GM19351 (cell line): Measurements from ENCODE around the gene NDST1.

Experiments
- ATAC-seq: cut with Tn5 transposase; IDR thresholded peaks from one replicate; pipeline ENCODE4 v1.9.1; 2021; ENCODE audit warnings: mild to moderate bottlenecking, moderate library complexity; ENCODE audit not compliant: unreplicated experiment

NDST1 gene

DNA sequence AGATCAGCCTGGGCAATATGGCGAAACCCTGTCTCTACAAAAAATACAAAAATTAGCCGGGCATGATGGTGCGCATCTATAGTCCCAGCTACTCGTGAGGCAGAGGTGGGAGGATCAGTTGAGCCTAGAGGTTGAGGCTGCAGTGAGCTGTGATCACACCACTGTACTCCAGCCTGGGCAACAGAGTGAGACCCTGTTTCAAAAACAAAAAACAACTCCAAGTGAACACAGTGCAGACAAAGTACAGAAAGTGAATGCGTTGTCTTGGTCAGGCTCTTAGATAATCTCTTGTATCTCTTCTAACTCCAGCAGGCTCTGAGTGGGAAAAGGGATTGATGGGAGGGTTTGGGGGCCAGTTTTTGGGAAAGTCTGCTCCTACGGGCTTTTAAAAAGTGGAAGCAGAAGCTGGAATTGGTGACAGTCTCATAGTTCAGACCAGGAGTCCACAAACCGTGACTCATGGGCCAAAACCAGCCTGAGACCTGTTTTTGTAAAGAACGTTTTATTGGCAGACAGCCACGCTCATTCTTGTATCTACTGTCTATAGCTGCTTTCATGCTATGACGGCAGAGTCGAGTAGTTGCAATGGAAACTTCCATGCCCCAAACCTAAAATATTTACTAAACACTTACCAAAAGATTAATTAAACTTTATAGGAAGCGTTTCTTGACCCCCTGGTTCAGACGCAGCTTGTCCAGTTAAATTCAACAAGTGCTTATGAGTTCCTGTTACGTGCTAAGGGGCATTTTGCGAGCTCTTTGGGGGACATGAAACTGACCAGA is 32.9 kb downstream of the NDST1 start:
- no peak for ATAC-seq

DNA sequence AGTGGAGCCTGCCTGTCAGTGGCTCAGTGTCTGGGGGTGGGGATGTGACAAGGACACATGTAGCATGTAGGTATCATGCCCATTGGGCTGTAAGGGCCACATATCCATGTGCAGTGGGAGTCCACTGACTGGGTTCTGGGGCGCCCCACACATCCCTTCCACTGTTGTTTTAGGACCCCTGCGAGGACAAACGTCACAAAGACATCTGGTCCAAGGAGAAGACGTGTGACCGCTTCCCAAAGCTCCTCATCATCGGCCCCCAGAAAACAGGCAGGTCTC is 33.4 kb downstream of the NDST1 start:
- no peak for ATAC-seq

DNA sequence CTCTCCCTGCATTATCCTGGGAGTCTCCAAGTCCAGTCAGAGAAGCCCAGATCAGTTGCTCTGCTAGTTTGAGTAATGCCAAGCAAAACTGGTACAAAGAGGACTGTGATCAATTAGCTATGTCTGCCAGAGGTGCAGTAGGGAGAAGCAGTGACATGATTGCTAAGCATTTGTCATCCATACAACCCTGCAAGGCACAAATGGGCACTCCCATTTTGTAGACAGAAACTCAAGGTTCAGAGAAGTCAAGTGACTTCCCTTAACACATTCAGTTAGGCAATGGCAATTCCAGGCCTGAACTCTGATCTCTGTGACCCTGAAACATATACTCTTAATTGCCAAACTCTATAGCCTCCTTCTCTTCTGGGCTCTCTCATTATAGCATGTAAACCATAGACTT is 34.0 kb downstream of the NDST1 start:
- no peak for ATAC-seq

DNA sequence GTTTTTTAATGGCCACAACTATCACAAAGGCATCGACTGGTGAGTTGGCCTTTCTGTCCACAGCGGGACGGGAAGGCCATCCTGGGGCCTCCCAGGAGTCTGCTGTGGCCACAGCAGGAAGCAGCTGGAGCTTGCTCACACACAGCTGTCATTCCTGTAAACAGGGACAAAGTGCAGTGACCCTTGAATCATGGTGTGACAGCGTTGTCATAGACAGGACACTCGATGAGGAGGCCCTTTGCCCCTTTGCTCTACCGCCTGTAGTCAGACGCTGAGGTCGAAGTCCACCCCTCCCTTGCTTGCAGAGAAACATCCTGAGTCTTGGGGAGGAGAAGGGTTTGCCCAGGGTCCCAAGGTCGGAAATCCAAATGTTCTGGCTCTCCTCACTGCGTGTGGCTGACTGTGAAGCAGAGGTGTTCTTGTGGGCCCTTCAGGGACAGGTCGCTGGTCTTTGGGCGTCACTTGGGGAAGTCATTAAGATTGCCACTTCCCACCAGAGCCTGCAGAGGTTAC is 35.1 kb downstream of the NDST1 start:
- ATAC-seq: no peak

DNA sequence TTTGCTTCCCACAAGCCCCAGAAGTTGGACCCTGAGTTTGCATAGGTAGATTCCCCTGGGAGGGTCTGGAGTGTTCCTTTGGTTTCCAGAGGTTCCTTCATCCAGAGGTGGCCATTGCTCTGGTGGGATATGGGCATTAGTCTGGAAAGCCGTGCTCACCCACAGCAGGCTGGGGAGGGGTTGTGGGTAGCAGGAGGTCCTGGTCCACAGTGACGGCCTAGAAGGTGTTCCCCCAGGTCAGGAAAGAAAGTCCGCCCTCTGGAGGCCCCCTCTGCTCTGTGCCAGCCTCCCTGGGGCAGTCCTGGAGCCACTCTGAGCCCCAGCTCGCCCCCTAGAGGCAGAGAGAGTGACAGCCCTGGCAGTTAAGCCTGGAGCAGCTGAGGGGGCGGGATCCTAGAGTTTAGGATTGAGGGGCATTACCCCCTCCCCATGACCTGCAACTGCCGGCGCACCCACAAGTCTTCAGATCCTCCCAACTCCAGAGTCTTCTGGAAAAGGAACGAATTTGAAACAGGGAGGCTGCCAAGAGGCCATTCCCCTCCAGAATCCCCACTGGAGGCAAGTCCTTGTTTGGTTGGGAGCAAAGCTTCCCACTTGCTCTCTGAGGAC is 36.8 kb downstream of the NDST1 start:
- peak; percentile 99 for ATAC-seq

DNA sequence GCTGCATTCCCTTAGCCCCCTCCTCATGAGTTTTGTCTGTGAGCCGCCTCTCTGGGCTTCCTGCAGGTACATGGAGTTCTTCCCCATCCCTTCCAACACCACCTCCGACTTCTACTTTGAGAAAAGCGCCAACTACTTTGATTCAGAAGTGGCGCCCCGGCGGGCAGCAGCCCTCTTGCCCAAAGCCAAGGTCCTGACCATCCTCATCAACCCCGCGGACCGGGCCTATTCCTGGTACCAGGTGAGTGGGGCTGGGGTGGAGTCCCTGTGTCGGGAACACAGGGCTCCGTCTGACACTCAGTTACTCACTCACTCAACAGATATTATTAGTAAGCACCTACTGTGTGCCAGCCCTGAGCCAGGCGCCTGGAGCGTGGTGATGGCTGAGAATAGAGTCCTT is 37.3 kb downstream of the NDST1 start:
- no peak for ATAC-seq

DNA sequence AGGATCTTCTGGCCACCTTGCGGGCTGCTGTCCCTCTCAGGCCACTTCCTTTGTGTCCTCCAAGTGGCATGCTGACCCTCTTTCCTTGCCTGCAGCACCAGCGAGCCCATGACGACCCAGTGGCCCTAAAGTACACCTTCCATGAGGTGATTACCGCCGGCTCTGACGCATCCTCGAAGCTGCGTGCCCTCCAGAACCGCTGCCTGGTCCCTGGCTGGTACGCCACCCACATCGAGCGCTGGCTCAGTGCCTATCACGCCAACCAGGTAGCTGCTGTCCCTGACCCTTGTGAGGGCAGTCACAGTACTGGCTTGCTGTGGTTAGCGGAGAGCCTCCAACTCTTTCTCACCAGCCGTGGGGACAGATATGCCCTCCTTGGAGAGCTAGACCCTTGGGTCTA is 40.2 kb downstream of the NDST1 start:
- ATAC-seq: no peak

DNA sequence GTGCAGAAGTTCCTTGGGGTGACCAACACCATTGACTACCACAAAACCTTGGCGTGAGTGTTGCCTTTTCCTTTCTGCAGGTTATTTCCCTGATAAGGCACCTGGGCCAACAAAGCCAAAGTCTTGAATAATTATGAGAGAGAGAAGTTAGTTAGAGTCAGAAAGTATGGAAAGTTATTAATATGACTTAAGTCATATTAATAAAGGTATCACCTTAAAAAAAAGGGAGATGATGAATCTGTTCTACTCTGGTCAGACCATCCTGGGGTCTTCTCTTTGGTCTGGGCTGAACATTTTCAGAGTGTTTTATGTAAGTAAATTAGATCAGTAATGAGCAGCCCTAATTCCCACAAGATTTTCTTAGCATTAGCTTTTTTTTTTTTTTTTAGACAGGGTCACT is 41.8 kb downstream of the NDST1 start:
- ATAC-seq: no peak

DNA sequence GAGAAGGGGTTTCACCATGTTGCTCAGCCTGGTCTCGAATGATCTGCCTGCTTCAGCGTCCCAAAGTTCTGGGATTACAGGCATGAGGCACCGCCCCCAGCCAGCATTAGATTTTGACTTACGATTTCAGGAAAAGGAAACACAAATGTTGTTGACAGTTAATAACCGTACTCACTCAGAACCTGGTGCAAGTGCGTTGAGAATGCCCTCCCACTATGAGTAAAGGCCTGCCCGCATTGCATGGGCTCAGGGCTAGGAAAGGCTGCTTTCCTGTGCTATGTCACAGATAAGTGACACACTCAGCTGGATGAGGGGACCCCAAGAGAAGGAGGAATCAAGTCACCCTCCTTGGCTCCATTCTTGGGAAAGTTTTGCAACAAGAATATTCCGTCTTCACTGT is 42.4 kb downstream of the NDST1 start:
- ATAC-seq: no peak

DNA sequence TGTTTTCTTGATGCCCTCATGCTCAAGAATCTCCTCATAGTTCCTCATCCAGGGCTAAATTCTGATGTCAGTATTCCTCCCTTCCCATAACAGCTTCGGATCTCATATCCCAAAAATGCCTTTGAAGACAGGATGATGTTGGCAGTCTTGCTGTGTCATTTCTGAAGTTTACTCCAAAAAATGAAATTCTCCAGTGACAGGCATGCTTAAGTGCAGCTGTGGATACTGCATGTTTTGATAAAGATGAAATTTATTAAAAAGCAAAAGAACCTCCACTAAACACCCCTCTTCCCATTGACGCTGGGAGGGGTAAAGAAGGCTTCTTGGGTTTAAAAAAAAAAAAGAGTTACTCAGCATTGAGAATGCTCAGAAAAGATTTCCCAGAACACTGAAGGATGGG is 43.1 kb downstream of the NDST1 start:
- ATAC-seq: no peak

DNA sequence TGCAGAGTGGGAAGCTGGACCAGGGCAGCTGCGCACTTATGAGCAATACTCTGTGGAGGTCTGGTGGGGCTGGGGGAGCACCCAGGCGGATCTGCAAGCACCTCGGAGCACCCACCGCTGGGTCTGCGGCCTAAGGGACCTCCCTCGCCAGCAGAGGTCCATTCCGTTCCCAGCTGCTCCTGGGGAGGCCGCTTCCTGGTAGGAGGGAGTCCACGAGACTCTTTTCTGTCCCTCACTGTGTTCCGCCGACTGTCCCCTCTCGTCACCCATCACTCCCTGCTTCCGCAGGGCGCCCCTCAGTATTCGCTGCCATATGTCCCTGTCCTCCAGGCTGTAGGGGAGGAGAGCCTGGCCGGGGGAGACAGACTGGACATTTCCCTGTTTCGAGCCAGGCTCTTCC is 45.5 kb downstream of the NDST1 start:
- no peak for ATAC-seq

DNA sequence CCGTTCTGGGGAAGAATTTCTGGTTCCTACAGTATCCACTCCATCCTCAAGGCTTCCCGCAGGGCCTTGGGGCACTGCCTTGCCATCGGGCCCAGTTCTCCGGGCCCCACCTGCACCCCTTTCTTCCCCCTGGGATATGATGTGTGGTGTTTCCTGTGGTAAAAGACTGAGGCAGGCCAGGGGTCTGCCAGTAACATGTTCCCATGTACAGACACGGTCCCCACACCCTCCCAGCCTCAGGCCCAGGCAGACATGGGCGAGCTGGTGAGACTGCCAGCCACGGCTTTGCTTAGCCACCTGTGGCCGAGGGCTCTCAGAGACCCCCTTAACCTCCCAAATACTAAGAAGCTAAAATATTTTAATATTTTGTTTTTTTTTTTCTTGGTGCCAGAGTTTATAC is 46.0 kb downstream of the NDST1 start:
- no peak for ATAC-seq

DNA sequence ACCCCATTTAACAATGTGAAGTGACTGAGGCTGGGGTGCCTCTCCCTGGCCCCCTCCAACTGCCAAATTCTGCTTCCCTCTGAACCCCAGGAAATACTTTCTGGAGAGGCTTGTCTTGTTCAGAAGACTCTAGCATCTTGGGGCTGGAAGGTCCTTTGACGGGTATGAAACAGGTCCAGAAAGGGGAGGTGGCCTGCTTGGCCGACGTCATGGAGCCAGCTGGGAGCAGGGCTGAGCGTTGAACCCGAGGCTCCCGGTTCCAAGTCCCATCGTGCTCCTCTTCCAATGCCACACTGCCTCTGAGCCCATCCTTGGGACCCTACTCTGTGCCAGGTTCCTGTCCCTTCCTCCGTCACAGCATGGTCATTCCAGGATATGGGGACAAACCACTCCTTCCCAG is 46.9 kb downstream of the NDST1 start:
- ATAC-seq: no peak

DNA sequence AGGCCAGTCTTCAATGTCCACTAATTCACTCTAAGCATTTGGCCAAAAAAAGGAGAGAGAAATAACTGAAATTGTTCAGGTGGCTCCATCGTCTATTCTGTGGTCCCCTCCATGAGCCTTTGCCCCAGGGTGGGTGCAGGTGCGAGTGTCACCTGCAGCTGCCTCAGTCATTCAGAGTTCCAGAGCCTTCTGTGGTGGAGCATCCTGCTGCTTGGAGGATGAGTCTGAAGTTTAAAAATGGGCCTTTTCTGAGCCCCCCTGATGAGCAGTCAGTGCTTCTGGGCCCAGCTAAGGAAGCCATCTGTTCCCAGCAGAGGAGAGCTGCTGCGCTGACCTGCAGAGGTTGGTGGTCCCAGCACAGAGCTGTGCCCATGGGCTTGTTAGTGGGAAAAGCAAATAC is 48.2 kb downstream of the NDST1 start:
- ATAC-seq: no peak

DNA sequence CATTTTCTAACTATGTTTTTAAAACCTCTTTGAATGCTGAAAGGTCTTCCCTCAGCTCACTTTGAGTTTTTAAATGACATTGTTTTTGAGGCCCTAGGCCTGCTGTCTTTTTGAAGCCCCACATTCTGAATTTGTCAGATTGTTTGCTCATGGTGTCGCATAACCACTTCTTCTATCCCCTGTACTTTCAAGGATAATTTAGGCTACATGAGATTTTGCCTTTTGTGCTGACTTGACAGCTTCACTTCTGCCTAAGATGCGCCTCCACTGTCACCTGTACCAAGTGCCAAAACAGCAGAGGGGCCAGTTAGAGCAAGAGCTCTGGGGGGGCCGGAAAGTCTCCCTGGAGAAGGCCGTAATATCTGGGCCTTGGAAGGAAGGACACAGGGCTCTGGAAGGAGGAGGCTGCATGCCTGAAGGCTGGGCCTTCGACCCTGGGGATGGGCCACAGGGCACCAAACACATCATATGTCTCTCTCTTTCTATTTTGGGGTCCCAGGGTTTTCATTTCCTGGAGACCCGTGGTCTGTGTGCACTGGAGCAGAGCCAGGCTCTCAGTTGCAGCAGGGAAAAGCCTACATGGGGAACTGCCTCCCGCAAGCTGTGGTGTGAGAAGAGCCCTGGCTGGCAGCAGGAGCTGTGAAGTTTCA is 49.1 kb downstream of the NDST1 start:
- ATAC-seq: no peak

DNA sequence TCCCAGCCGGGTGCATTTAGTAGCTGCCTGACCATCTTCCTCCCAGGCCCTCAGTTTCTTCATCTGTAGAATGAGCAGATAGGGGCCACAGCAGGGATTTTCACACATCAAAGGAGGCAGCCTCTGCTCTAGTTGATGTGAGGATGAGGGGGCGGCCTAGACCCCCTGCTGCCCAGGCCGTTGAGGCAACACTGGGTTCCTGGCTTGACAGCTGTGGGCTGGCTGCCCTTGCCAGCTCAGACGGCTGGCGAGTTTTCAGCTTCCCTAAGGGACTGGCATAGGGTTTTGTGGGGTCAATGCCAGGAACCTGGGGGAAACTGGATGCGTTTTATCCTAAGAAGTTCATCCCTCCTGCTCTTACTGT is 49.6 kb downstream of the NDST1 start:
- ATAC-seq: no peak

DNA sequence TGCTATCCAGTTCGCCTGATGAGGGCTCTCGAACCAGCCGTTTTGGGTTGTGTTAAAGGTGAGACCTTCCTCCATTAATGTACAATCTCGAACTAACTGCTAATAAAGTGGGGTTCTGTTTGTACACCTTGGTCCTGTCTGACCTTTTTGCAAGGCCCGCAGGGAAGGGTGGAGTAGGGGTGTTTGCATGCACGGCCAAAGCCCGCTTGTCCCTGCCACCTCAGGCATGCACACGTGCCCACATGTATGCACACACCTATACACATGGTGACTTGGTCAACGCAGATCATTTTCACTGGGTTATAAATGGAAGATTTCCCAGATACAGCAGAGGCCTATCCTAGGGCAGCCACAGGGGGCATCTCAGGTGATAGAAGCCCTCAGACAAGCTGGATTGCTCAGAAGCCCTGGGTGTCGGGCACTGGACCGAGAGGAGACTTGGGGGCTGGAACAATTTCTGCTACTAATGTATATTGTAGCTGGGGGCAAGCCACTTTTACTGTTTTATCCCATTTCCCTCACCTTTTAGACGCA is 50.2 kb downstream of the NDST1 start:
- no peak for ATAC-seq

DNA sequence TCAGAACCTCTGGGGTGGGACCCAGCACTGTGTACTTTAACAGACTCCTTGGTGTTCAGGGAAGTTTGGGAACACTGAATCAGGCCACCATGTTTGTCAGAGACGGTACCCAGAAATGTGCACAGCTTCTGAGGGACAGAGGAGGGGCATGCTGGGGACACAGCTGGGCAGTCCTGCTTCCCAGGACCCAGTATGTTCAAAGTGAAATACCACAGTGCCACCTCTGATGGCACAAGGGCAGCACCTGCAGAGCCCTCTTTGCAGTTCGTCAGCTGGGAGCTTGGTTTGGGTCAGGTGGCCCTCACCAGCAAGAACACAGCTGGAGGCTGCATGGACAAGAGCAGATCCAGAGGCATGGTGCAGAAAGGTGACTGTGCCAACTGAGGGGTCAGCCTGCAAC is 51.2 kb downstream of the NDST1 start:
- ATAC-seq: no peak

DNA sequence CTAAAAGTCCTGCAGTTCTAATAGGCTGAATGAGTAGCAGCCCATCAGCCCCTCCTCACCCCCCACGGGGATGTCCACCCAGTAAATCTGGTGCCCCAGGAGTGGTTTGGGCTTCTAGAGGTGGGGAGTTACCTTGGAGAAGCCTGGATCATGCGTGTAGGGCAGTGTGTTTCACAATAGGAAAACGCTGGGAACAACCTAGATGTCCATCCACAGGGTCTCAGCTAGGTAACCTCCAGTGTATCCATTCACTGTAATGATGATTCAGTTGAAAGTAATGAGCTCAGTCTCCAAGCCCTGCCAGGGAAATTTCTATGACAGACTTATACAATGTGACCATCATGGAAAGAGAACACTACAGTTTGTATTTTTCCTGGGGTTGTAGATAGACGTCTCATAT is 51.8 kb downstream of the NDST1 start:
- ATAC-seq: no peak

DNA sequence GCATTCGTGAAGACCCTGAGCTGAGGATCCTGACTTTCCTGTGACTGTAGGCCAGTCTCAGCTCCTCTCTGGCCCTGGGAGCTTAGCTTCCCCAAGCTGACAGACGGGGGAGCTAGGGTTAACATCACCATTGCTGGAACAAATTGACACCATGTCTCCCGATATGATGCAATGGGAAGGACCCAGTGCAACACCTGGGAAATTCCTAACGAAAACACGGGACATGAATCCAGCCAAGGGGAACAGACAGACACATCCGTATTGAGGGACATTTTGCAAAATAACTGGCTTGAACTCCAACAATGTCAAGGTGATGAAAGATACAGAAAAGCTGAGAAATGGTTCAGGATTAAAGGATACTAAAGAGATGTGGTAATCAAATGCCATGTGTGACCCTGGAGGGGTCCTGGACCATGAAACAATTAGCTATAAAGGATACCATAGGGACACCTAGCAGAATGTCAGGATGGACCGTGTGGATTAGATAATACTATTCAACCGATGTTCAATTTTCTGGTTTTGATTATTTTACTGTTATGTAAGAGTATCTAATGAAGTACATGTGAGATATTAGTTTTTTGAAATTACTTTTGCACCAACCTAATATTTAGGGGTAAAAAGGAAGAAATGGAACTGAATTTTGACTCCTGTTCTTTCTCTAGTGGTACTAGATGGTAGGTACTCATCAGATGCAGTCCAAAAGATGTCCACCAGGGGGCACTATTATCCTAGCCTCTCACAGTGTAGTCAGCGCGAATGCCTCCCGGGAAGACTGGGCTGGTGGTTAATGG is 52.7 kb downstream of the NDST1 start:
- ATAC-seq: peak; percentile 84

DNA sequence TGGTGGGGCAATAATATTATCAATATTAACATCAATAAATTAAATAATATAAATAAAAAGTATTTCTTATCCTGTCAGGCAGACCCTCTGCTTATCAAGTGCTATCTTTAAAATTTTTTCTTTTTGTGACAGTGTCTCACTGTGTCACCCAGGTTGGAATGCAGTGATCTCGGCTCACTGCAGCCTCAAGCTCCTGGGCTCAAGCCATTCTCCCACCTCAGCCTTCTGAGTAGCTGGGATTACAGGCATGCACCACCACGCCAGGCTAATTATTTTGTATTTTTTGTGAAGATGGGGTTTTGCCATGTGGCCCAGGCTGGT is 53.2 kb downstream of the NDST1 start:
- no peak for ATAC-seq
